HG03439 (cell line): ENCODE results near the gene RSBN1.

Source experiments
- ATAC-seq: cut with Tn5 transposase; IDR thresholded peaks from one replicate; pipeline ENCODE4 v1.9.1; 2021; ENCODE audit warnings: mild to moderate bottlenecking, moderate library complexity; ENCODE audit not compliant: unreplicated experiment

Gene RSBN1

GRCh38 chr1:113813218-113813617 is 942 bp upstream of the RSBN1 start:
- no peak for ATAC-seq

GRCh38 chr1:113812661-113813135 is 422 bp upstream of the RSBN1 start:
- ATAC-seq, result no peak

- peak; percentile 2 for ATAC-seq
These were observed 954 bp downstream of the RSBN1 start for GRCh38 chr1:113811156-113811887.

- no peak for ATAC-seq
These were observed 2.3 kb downstream of the RSBN1 start for GRCh38 chr1:113809670-113810602.

GRCh38 chr1:113808450-113809195 is 3.7 kb downstream of the RSBN1 start:
- ATAC-seq, result no peak

- no peak for ATAC-seq
These were observed 6.6 kb downstream of the RSBN1 start for GRCh38 chr1:113805639-113806038.

- ATAC-seq, result no peak
These were observed 7.1 kb downstream of the RSBN1 start for GRCh38 chr1:113805256-113805531.

GRCh38 chr1:113804421-113805255 is 7.6 kb downstream of the RSBN1 start:
- ATAC-seq, result no peak

GRCh38 chr1:113802367-113803007 is 9.8 kb downstream of the RSBN1 start:
- no peak for ATAC-seq

GRCh38 chr1:113800487-113800886 is 11.8 kb downstream of the RSBN1 start:
- no peak for ATAC-seq

GRCh38 chr1:113797472-113797871 is 14.8 kb downstream of the RSBN1 start:
- no peak for ATAC-seq

GRCh38 chr1:113793878-113794834 is 18.1 kb downstream of the RSBN1 start:
- ATAC-seq, result no peak

- ATAC-seq, result no peak
These were observed 19.3 kb downstream of the RSBN1 start for GRCh38 chr1:113792986-113793385.

GRCh38 chr1:113792471-113792870 is 19.8 kb downstream of the RSBN1 start:
- ATAC-seq, result no peak

- no peak for ATAC-seq
These were observed 23.5 kb downstream of the RSBN1 start for GRCh38 chr1:113788802-113789201.

- no peak for ATAC-seq
These were observed 24.6 kb downstream of the RSBN1 start for GRCh38 chr1:113787663-113788062.

GRCh38 chr1:113786069-113786468 is 26.2 kb downstream of the RSBN1 start:
- ATAC-seq, result no peak

- peak; percentile 61 for ATAC-seq
These were observed 28.0 kb downstream of the RSBN1 start for GRCh38 chr1:113784104-113784779.
